GM08714 (cell line): ENCODE data around the gene TEAD2.
"Not testable (repeated sequence)": the region's sequence is repeated elsewhere in the genome, so short reads cannot be mapped to it uniquely, and the experiment has no call there.

ENCODE experiments used
- H3K4me3 ChIP-seq: fragments of 200-500 bp; sonication (Bioruptor generic); 2 replicates; pipeline ENCODE4 v1.5.1; 2014; ENCODE audit warnings: mild to moderate bottlenecking, low read length, inconsistent platforms
- ZNF274 ChIP-seq: IDR thresholded peaks from 2 replicates; pipeline ENCODE4 v1.6.1; 2012; ENCODE audit warnings: mild to moderate bottlenecking, low read depth, low read length

The TEAD2 gene

GRCh38 chr19:49324801-49325576 lies 37.2 kb downstream of the TEAD2 start, which contains the start of gene SLC6A16:
SLC6A16 (minus strand) TSS chr19:49325191; CDS start chr19:49311347, 13,844 bp downstream.
- no peak within 1 kb of the TSS for H3K4me3 ChIP-seq
- TF ChIP-seq ZNF274, result no peak

GRCh38 chr19:49318296-49318695 lies 43.9 kb downstream of the TEAD2 start:
- H3K4me3 ChIP-seq, result no peak overlapping the region
- no peak for TF ChIP-seq ZNF274

GRCh38 chr19:49316284-49316683 lies 45.9 kb downstream of the TEAD2 start:
- no peak overlapping the region for H3K4me3 ChIP-seq
- no peak for TF ChIP-seq ZNF274

- TF ChIP-seq ZNF274, result no peak
- H3K4me3 ChIP-seq, result no peak overlapping the region
These were observed 47.1 kb downstream of the TEAD2 start for GRCh38 chr19:49315111-49315510.

- H3K4me3 ChIP-seq, result no peak overlapping the region
- no peak for TF ChIP-seq ZNF274
These were observed 53.1 kb downstream of the TEAD2 start for GRCh38 chr19:49309087-49309486.

- H3K4me3 ChIP-seq, result not testable (repeated sequence)
These were observed 55.5 kb downstream of the TEAD2 start for GRCh38 chr19:49306734-49307133.

GRCh38 chr19:49301866-49302252 lies 60.4 kb downstream of the TEAD2 start:
- H3K4me3 ChIP-seq, result no peak overlapping the region
- no peak for TF ChIP-seq ZNF274

GRCh38 chr19:49301165-49301865 lies 60.9 kb downstream of the TEAD2 start:
- no peak overlapping the region for H3K4me3 ChIP-seq
- no peak for TF ChIP-seq ZNF274

GRCh38 chr19:49298653-49299052 lies 63.6 kb downstream of the TEAD2 start:
- H3K4me3 ChIP-seq, result not testable (repeated sequence)

- no peak overlapping the region for H3K4me3 ChIP-seq
- TF ChIP-seq ZNF274, result no peak
These were observed 64.8 kb downstream of the TEAD2 start for GRCh38 chr19:49297403-49297802.

GRCh38 chr19:49295208-49295880 lies 66.9 kb downstream of the TEAD2 start:
- no peak overlapping the region for H3K4me3 ChIP-seq
- TF ChIP-seq ZNF274, result no peak

- no peak overlapping the region for H3K4me3 ChIP-seq
- no peak for TF ChIP-seq ZNF274
These were observed 67.8 kb downstream of the TEAD2 start for GRCh38 chr19:49294401-49294800.
